Measurements from ENCODE around the gene ARMCX5. TPM values are rescaled to one million over a fixed set of nuclear protein-coding genes. Genes with fewer than 3 reads are reported as not detected.
A peak's percentile ranks its signal among the peaks of the same experiment; 100 is the strongest.

ARMCX5 gene
- total and polyA plus RNA-seq, 10 donors, result 5.3 to 19.1 (median 9.0) TPM

DNA sequence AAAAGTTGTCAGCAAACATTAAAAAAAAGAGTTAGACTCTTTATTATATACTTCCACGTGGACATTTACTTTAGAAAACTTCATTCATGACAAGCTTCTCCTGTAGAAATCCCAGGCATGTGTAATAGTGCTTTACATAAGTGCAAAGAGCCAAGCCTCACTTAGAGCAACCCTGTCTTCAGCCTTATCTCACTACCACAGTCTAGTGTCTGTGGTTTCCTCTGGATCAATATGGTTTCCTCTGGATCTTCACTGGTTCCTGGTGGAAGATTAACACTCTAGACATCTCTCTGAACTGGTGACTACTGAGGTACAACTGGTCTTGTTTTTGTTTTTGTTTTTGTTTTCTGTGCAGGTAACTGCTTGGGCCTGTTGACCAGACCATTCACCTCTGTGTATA lies 18.4 kb upstream of the ARMCX5 start:
- Histone ChIP-seq H3K9me3 (no peaks in the 10 kb centered on the region), H3K27ac (no peak overlapping the region), H3K27me3 (replicated peaks in 1 of 7) (no peaks in the 10 kb centered on the region), H3K36me3 (no peaks in the 10 kb centered on the region), H3K4me1 (no peaks in the 10 kb centered on the region), H3K4me3 (no peak overlapping the region)
- no peak for DNase-seq
- TF ChIP-seq POLR2AphosphoS5 (IDR thresholded peaks at IDR 0.05) (no peak), POLR2A (IDR thresholded peaks at IDR 0.05) (no peak)
- TF ChIP-seq, protein P1, sequence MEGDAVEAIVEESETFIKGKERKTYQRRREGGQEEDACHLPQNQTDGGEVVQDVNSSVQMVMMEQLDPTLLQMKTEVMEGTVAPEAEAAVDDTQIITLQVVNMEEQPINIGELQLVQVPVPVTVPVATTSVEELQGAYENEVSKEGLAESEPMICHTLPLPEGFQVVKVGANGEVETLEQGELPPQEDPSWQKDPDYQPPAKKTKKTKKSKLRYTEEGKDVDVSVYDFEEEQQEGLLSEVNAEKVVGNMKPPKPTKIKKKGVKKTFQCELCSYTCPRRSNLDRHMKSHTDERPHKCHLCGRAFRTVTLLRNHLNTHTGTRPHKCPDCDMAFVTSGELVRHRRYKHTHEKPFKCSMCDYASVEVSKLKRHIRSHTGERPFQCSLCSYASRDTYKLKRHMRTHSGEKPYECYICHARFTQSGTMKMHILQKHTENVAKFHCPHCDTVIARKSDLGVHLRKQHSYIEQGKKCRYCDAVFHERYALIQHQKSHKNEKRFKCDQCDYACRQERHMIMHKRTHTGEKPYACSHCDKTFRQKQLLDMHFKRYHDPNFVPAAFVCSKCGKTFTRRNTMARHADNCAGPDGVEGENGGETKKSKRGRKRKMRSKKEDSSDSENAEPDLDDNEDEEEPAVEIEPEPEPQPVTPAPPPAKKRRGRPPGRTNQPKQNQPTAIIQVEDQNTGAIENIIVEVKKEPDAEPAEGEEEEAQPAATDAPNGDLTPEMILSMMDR (IDR thresholded peaks at IDR 0.05 in 8 of 11, conservative IDR thresholded peaks at IDR 0.05 in 3 of 11), result no peak
- 17 to 29% (median 21%) methylated on average over 1 of the region's 1 CpG for WGBS, 5 donors
- intact Hi-C loops (cut with DNase I; ENCODE audit: low total_unique reads), result no loop called here

DNA sequence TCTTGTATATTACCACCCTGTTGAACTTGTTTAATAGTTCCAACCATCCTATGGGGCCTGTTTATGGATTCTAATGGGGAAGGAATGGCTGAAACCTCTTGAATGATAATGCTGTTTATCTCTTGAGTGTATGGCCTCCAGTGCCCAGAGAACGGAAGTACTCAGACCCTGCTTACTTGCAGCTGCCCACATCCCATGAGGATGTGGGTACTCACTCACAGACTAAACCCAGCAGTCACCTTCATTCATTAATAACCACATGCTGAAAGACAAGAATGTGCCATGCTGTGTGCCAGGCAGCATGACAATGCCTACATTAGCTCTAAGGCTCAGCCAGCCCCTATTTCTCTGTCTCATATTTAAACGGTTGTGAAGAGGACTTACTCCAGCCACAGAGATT lies 5.9 kb upstream of the ARMCX5 start:
- Histone ChIP-seq H3K4me1 (no peaks in the 10 kb centered on the region), H3K9me3 (no peaks in the 10 kb centered on the region), H3K4me3 (no peak overlapping the region), H3K27me3 (replicated peaks in 1 of 7) (peaks cover 0 to 16% (median 0%) of the 10 kb centered on the region in 7 donors), H3K36me3 (no peaks in the 10 kb centered on the region), H3K27ac (no peak overlapping the region)
- intact Hi-C loops (cut with DNase I; ENCODE audit: low total_unique reads), result no loop called here
- WGBS, 5 donors, result 52 to 80% (median 68%) methylated on average over 2 of the region's 2 CpGs
- TF ChIP-seq, protein P1 (IDR thresholded peaks at IDR 0.05 in 8 of 11, conservative IDR thresholded peaks at IDR 0.05 in 3 of 11), result no peak
- TF ChIP-seq POLR2AphosphoS5 (IDR thresholded peaks at IDR 0.05) (no peak), POLR2A (IDR thresholded peaks at IDR 0.05) (no peak)
- DNase-seq, result no peak

DNA sequence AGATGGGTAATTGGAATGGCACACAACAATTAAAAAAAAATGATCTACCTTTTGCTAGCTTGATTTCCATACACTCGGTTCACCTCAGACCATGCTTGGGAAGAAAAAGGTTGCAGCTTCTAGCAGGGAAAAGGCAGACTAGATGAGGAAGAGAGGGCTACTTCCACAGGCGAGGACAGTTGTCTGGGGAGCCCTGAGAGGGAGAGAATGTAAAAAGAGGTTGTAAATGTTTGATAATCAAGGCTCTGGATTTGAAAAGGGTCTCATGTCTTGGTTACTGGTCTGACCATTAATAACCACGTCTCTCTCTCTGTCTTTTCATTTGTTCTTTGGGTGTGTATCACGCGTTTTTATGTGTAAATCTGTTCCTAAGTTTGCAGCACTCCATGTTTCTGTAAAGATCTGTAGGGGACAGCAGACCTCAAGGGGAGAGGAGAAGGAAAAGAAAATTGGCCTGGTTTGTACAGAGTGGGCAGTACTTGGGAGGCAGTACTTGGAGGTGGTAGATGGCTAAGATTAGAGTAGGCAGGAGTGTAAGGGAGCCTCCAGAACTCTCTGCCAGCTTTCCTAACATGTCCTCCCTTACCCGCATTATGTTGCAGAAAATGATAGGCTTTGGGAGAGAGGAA lies 750 bp downstream of the ARMCX5 start:
- Histone ChIP-seq H3K36me3 (peaks cover 0 to 8% (median 0%) of the 10 kb centered on the region in 6 donors), H3K27me3 (replicated peaks in 1 of 7) (no peaks in the 10 kb centered on the region), H3K4me1 (peaks cover 0 to 10% (median 0%) of the 10 kb centered on the region in 6 donors), H3K27ac (peak overlapping the region; percentile 72 to 82 (median 79)), H3K4me3 (peak overlapping the region; percentile 41 to 75 (median 48)), H3K9me3 (no peaks in the 10 kb centered on the region)
- no peak for TF ChIP-seq POLR2A (IDR thresholded peaks at IDR 0.05)
- TF ChIP-seq POLR2AphosphoS5 (IDR thresholded peaks at IDR 0.05), result no peak
- TF ChIP-seq, protein P1 (IDR thresholded peaks at IDR 0.05 in 8 of 11, conservative IDR thresholded peaks at IDR 0.05 in 3 of 11), result no peak
- DNase-seq, result no peak
- 9 to 31% (median 12%) methylated on average over 6 of the region's 6 CpGs for WGBS, 5 donors
- intact Hi-C loops (cut with DNase I; ENCODE audit: low total_unique reads), result no loop called here

DNA sequence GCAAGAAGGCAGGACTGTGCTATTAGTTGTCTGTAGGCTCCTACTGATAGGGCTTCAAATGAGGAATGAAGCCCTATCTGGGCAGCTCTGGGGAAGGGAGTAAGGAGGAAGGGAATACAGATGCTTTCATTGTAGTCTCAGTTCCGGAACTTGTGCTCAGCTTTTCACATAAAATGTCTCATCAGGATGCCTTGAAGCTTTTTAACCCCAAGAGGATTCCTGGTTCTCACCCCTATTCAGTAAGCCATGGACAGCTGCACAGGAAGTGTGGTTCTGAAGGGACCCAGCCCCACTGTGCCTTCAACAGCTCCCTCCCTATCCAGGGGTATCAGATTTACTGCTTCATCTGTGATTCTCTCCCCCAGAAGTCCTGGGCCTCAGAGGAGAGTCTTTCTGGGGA lies 5.0 kb downstream of the ARMCX5 start:
- intact Hi-C loops (cut with DNase I; ENCODE audit: low total_unique reads), result no loop called here
- WGBS, 5 donors, result 63 to 100% (median 68%) methylated on average over 1 of the region's 1 CpG

More for the DNA sequence above, 5.0 kb downstream of the ARMCX5 start:
- Histone ChIP-seq H3K4me3 (no peak overlapping the region), H3K36me3 (peaks cover 0 to 8% (median 0%) of the 10 kb centered on the region in 6 donors), H3K9me3 (no peaks in the 10 kb centered on the region), H3K4me1 (peaks cover 0 to 10% (median 2%) of the 10 kb centered on the region in 6 donors), H3K27me3 (replicated peaks in 1 of 7) (no peaks in the 10 kb centered on the region), H3K27ac (no peak overlapping the region)
- TF ChIP-seq, protein P1 (IDR thresholded peaks at IDR 0.05 in 8 of 11, conservative IDR thresholded peaks at IDR 0.05 in 3 of 11), result no peak
- TF ChIP-seq POLR2A (IDR thresholded peaks at IDR 0.05), result no peak
- no peak for TF ChIP-seq POLR2AphosphoS5 (IDR thresholded peaks at IDR 0.05)
- DNase-seq, result no peak
